SK-N-SH treated with all-trans-retinoic acid at 6 μM for 48 hours (cell line): ENCODE results near the gene PCA3.

ENCODE experiments used
- ATAC-seq: fragments of 200-7000 bp; cut with Tn5 transposase; 3 replicates; pipeline ENCODE4 v1.9.1; 2020; ENCODE audit warnings: mild to moderate bottlenecking, moderate library complexity
- ARNTL ChIP-seq: fragments of 450-650 bp; formaldehyde crosslinking; IDR thresholded peaks from 2 replicates; pipeline ENCODE4 v1.5.0; 2020; ENCODE audit warnings: low read depth, mild to moderate bottlenecking, moderate library complexity, borderline replicate concordance
- BACH2 ChIP-seq: fragments of 250-450 bp; sonication (Bioruptor Pico); IDR thresholded peaks from 2 replicates; pipeline ENCODE4 v1.9.0; 2021; ENCODE audit warnings: mild to moderate bottlenecking, borderline replicate concordance
- CREB5 ChIP-seq: fragments of 250-450 bp; sonication (Bioruptor Pico); IDR thresholded peaks from 2 replicates; pipeline ENCODE4 v1.5.1; 2020; ENCODE audit warnings: low read depth, mild to moderate bottlenecking, moderate library complexity
- CSDC2 ChIP-seq: fragments of 250-450 bp; sonication (Bioruptor Pico); IDR thresholded peaks from 2 replicates; pipeline ENCODE4 v1.5.0; 2020; ENCODE audit warnings: mild to moderate bottlenecking, moderate library complexity
- CSRNP3 ChIP-seq: fragments of 250-450 bp; sonication (Bioruptor Pico); IDR thresholded peaks from 2 replicates; pipeline ENCODE4 v1.5.1; 2021; ENCODE audit warnings: mild to moderate bottlenecking, moderate library complexity
- GLIS3 ChIP-seq: fragments of 250-450 bp; sonication (Bioruptor Pico); IDR thresholded peaks from 2 replicates; pipeline ENCODE4 v1.5.0; 2020; ENCODE audit warnings: mild to moderate bottlenecking, moderate library complexity
- ISL1 ChIP-seq: fragments of 250-450 bp; sonication (Bioruptor Pico); IDR thresholded peaks from 2 replicates; pipeline ENCODE4 v2.1.2; 2022; ENCODE audit warnings: mild to moderate bottlenecking, moderate library complexity
- OSR1 ChIP-seq: fragments of 250-450 bp; sonication (Bioruptor Pico); IDR thresholded peaks from 2 replicates; pipeline ENCODE4 v1.8.0; 2022; ENCODE audit warnings: moderate library complexity, mild to moderate bottlenecking, inconsistent platforms
- PATZ1 ChIP-seq: fragments of 250-450 bp; sonication (Bioruptor Pico); IDR thresholded peaks from 2 replicates; pipeline ENCODE4 v1.8.0; 2020; ENCODE audit warnings: mild to moderate bottlenecking, moderate library complexity, borderline replicate concordance
- POU6F1 ChIP-seq: fragments of 250-450 bp; sonication (Bioruptor Pico); IDR thresholded peaks from 2 replicates; pipeline ENCODE4 v1.8.0; 2021; ENCODE audit warnings: low read depth, mild to moderate bottlenecking, moderate library complexity, borderline replicate concordance
- PPARA ChIP-seq: fragments of 250-450 bp; sonication (Bioruptor Pico); IDR thresholded peaks from 2 replicates; pipeline ENCODE4 v1.5.0; 2020; ENCODE audit warnings: mild to moderate bottlenecking, borderline replicate concordance
- RARB ChIP-seq: fragments of 250-450 bp; sonication (Bioruptor Pico); IDR thresholded peaks from 2 replicates; pipeline ENCODE4 v1.8.0; 2021; ENCODE audit warnings: mild to moderate bottlenecking, moderate library complexity
- SNAI2 ChIP-seq: fragments of 250-450 bp; sonication (Bioruptor Pico); IDR thresholded peaks from 2 replicates; pipeline ENCODE4 v1.5.0; 2020; ENCODE audit warnings: mild to moderate bottlenecking, moderate library complexity
- TCF4 ChIP-seq: fragments of 250-450 bp; sonication (Bioruptor Pico); IDR thresholded peaks from 2 replicates; pipeline ENCODE4 v1.8.0; 2021; ENCODE audit warnings: mild to moderate bottlenecking, moderate library complexity, borderline replicate concordance
- TOX ChIP-seq: fragments of 250-450 bp; sonication (Bioruptor Pico); IDR thresholded peaks from 2 replicates; pipeline ENCODE4 v1.8.0; 2021; ENCODE audit warnings: mild to moderate bottlenecking, moderate library complexity, borderline replicate concordance
- TSHZ2 ChIP-seq: fragments of 250-450 bp; sonication (Bioruptor Pico); IDR thresholded peaks from 2 replicates; pipeline ENCODE4 v1.5.0; 2020; ENCODE audit warnings: mild to moderate bottlenecking, moderate library complexity
- ZC3H10 ChIP-seq: fragments of 250-450 bp; sonication (Bioruptor Pico); IDR thresholded peaks from 2 replicates; pipeline ENCODE4 v1.5.1; 2021; ENCODE audit warnings: mild to moderate bottlenecking, moderate library complexity
- ZFP3 ChIP-seq: fragments of 250-450 bp; sonication (Bioruptor Pico); IDR thresholded peaks from 2 replicates; pipeline ENCODE4 v1.5.0; 2020; ENCODE audit warnings: mild to moderate bottlenecking, moderate library complexity
- ZFP30 ChIP-seq: fragments of 450-650 bp; formaldehyde crosslinking; IDR thresholded peaks from 2 replicates; pipeline ENCODE4 v1.5.0; 2022; ENCODE audit warnings: mild to moderate bottlenecking, moderate library complexity
- ZNF565 ChIP-seq: fragments of 450-650 bp; formaldehyde crosslinking; conservative IDR thresholded peaks from 2 replicates; pipeline ENCODE4 v1.5.0; 2020; ENCODE audit warnings: low read depth, mild to moderate bottlenecking, moderate library complexity
- ZNF70 ChIP-seq: fragments of 450-650 bp; formaldehyde crosslinking; IDR thresholded peaks from 2 replicates; pipeline ENCODE4 v1.5.0; 2020; ENCODE audit warnings: mild to moderate bottlenecking, moderate library complexity
- ZNF8 ChIP-seq: fragments of 450-650 bp; formaldehyde crosslinking; IDR thresholded peaks from 2 replicates; pipeline ENCODE4 v1.5.0; 2020; ENCODE audit warnings: mild to moderate bottlenecking, moderate library complexity

PCA3 gene

GRCh38 chr9:76734716-76735115, 29.5 kb upstream of the PCA3 start:
- ATAC-seq = no peak
- no peak for TF ChIP-seq CREB5 (CRISPR knock-in tag)
- no peak for TF ChIP-seq TSHZ2 (CRISPR knock-in tag)
- no peak for TF ChIP-seq ZFP30
- TF ChIP-seq ZNF8 = no peak
- no peak for TF ChIP-seq CSRNP3 (CRISPR knock-in tag)
- no peak for TF ChIP-seq ZNF70 (CRISPR knock-in tag)
- no peak for TF ChIP-seq SNAI2 (CRISPR knock-in tag)
- TF ChIP-seq ZFP3 (CRISPR knock-in tag) = no peak
- no peak for TF ChIP-seq CSDC2
- TF ChIP-seq ISL1 = no peak
- no peak for TF ChIP-seq GLIS3 (CRISPR knock-in tag)
- no peak for TF ChIP-seq TCF4 (CRISPR knock-in tag)
- no peak for TF ChIP-seq PPARA (CRISPR knock-in tag)
- no peak for TF ChIP-seq ZNF565 (CRISPR knock-in tag)
- no peak for TF ChIP-seq POU6F1 (CRISPR knock-in tag)
- no peak for TF ChIP-seq RARB (CRISPR knock-in tag)

- no peak for TF ChIP-seq TCF4 (CRISPR knock-in tag)
- TF ChIP-seq ZC3H10 = no peak
- no peak for TF ChIP-seq BACH2 (CRISPR knock-in tag)
- no peak for TF ChIP-seq SNAI2 (CRISPR knock-in tag)
- no peak for TF ChIP-seq TOX (CRISPR knock-in tag)
- TF ChIP-seq ARNTL (CRISPR knock-in tag) = no peak
- no peak for TF ChIP-seq CREB5 (CRISPR knock-in tag)
- no peak for TF ChIP-seq CSDC2
- TF ChIP-seq OSR1 (CRISPR knock-in tag) = no peak
- no peak for TF ChIP-seq TSHZ2 (CRISPR knock-in tag)
- TF ChIP-seq PPARA (CRISPR knock-in tag) = no peak
- no peak for TF ChIP-seq ZNF8
- TF ChIP-seq ZFP3 (CRISPR knock-in tag) = no peak
- TF ChIP-seq ZNF70 (CRISPR knock-in tag) = no peak
- TF ChIP-seq PATZ1 (CRISPR knock-in tag) = no peak
- ATAC-seq = no peak
Measured at GRCh38 chr9:76737154-76737902, 26.9 kb upstream of the PCA3 start.
